Measurements from ENCODE around the gene MTHFD2L. TPM values are rescaled to one million over a fixed set of nuclear protein-coding genes. Genes with fewer than 3 reads are reported as not detected.
"Not testable (repeated sequence)": the region's sequence is repeated elsewhere in the genome, so short reads cannot be mapped to it uniquely, and the experiment has no call there.

Gene MTHFD2L
- total RNA-seq, 1 donor from 2014 or later = 13.8 TPM

DNA sequence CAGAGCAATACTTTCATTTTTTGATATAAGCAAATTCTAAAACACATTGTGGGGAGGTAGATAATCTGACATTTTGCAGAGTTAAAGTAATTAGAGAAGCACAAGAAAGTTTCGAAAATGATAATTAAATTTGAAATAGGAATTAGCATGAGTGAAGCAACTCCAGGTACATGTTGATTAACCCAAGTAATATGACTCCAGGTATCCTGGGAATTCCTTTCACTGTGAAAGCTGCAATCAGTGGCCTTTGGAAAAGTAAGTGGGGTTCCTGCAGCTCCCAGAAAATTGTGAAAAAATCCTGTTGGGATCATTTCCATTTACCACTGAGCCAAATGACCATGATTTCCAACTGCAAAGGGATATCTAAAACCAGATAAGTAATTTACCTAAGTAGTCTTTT, 32.9 kb upstream of the MTHFD2L start:
- Histone ChIP-seq H3K9me3 (replicated peaks) (no peaks in the 10 kb centered on the region), H3K36me3 (no peaks in the 10 kb centered on the region), H3K4me1 (peaks cover 16% of the 10 kb centered on the region), H3K4me3 (no peak overlapping the region), H3K27me3 (ENCODE audit: low read depth) (no peaks in the 10 kb centered on the region), H3K27ac (replicated peaks) (no peak overlapping the region)
- intact Hi-C loops (cut with micrococcal nuclease) = no loop called here
- no peak for DNase-seq
- TF ChIP-seq, protein P1, sequence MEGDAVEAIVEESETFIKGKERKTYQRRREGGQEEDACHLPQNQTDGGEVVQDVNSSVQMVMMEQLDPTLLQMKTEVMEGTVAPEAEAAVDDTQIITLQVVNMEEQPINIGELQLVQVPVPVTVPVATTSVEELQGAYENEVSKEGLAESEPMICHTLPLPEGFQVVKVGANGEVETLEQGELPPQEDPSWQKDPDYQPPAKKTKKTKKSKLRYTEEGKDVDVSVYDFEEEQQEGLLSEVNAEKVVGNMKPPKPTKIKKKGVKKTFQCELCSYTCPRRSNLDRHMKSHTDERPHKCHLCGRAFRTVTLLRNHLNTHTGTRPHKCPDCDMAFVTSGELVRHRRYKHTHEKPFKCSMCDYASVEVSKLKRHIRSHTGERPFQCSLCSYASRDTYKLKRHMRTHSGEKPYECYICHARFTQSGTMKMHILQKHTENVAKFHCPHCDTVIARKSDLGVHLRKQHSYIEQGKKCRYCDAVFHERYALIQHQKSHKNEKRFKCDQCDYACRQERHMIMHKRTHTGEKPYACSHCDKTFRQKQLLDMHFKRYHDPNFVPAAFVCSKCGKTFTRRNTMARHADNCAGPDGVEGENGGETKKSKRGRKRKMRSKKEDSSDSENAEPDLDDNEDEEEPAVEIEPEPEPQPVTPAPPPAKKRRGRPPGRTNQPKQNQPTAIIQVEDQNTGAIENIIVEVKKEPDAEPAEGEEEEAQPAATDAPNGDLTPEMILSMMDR (IDR thresholded peaks at IDR 0.05; ENCODE audit: borderline replicate concordance) = no peak

DNA sequence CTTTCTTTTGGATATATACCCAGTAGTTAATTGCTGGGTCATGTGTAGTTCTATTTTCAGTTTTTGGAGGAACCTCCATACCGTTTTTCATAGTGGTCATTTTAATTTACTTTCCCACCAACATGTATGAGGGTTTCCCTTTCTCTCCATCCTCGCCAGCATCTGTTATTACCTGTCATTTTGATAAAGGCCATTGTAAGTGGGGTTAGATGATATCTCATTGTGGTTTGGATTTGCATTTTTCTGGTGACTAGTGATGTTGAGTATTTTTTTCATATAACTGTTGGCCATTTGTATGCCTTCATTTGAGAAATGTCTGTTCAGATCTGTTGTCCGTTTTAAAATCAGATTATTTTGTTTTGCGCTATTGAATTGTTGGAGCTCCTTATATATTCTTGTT, 30.2 kb upstream of the MTHFD2L start:
- H3K4me3 ChIP-seq = no peak overlapping the region
- peaks cover 11% of the 10 kb centered on the region for H3K4me1 ChIP-seq
- H3K27ac ChIP-seq (replicated peaks) = no peak overlapping the region
- no peaks in the 10 kb centered on the region for H3K36me3 ChIP-seq
- no peaks in the 10 kb centered on the region for H3K27me3 ChIP-seq (ENCODE audit: low read depth)
- peaks cover 5% of the 10 kb centered on the region for H3K9me3 ChIP-seq (replicated peaks)
- TF ChIP-seq, protein P1 (IDR thresholded peaks at IDR 0.05; ENCODE audit: borderline replicate concordance) = no peak
- no peak for DNase-seq
- intact Hi-C loops (cut with micrococcal nuclease) = no loop called here

DNA sequence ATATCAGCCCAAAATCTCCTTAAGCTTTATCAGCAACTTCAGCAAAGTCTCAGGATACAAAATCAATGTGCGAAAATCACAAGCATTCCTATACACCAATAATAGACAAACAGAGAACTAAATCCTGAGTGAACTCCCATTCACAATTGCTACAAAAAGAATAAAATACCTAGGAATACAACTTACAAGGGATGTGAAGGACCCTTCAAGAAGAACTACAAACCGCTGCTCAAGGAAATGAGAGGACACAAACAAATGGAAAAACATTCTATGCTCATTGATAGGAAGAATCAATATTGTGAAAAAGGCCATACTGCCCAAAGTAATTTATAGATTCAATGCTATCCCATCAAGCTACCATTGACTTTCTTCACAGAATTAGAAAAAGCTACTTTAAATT, 27.1 kb upstream of the MTHFD2L start:
- intact Hi-C loops (cut with micrococcal nuclease) = loop anchor here (5.0 kb wide), 1 partner anchor 404 kb away; no protein-coding TSS in a partner anchor
- not testable (repeated sequence) for H3K27ac ChIP-seq (replicated peaks); H3K36me3 ChIP-seq; H3K9me3 ChIP-seq (replicated peaks); DNase-seq; H3K4me1 ChIP-seq; H3K27me3 ChIP-seq (ENCODE audit: low read depth); H3K4me3 ChIP-seq

DNA sequence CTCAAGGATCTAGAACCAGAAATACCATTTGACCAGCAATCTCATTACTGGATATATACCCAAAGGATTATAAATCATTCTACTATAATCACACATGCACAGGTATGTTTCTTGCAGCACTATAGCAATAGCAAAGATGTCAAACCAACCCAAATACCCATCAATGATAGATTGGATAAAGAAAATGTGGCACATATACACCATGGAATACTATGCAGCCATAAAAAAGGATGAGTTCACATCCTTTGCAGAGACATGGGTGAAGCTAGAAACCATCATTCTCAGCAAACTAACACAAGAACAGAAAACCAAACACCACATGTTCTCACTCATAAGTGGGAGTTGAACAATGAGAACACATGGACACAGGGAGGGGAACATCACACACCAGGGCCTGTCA, 25.7 kb upstream of the MTHFD2L start:
- not testable (repeated sequence) for DNase-seq; H3K27ac ChIP-seq (replicated peaks); H3K36me3 ChIP-seq; H3K4me1 ChIP-seq; H3K4me3 ChIP-seq; H3K27me3 ChIP-seq (ENCODE audit: low read depth)
- intact Hi-C loops (cut with micrococcal nuclease) = loop anchor here (5.0 kb wide), 1 partner anchor 405 kb away; no protein-coding TSS in a partner anchor
- peaks cover 15% of the 10 kb centered on the region for H3K9me3 ChIP-seq (replicated peaks)

DNA sequence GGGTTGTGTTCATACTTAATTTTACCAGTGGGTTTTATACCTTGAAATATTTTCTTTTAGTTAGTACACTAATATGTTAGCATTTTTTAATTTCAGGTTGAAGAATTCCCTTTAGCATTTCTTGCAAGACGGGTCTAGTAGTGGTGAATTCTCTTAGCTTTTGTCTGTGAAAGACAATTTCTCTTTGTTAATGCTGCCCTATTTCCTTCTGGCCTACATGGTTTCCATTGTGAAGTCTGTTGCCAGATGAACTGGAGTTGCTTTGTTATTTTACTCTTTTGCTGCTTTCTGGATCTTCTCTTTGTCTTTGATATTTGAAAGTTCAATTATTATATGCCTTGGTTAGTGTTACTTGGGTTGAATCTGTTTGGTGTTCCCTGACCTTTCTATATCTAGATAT, 25.0 kb upstream of the MTHFD2L start:
- DNase-seq = no peak
- no peaks in the 10 kb centered on the region for H3K27me3 ChIP-seq (ENCODE audit: low read depth)
- no peak overlapping the region for H3K4me3 ChIP-seq
- TF ChIP-seq, protein P1 (IDR thresholded peaks at IDR 0.05; ENCODE audit: borderline replicate concordance) = no peak
- H3K4me1 ChIP-seq = peaks cover 5% of the 10 kb centered on the region
- no peak overlapping the region for H3K27ac ChIP-seq (replicated peaks)
- peaks cover 15% of the 10 kb centered on the region for H3K9me3 ChIP-seq (replicated peaks)
- no peaks in the 10 kb centered on the region for H3K36me3 ChIP-seq
- intact Hi-C loops (cut with micrococcal nuclease) = loop anchor here (5.0 kb wide), 1 partner anchor 406 kb away; no protein-coding TSS in a partner anchor

DNA sequence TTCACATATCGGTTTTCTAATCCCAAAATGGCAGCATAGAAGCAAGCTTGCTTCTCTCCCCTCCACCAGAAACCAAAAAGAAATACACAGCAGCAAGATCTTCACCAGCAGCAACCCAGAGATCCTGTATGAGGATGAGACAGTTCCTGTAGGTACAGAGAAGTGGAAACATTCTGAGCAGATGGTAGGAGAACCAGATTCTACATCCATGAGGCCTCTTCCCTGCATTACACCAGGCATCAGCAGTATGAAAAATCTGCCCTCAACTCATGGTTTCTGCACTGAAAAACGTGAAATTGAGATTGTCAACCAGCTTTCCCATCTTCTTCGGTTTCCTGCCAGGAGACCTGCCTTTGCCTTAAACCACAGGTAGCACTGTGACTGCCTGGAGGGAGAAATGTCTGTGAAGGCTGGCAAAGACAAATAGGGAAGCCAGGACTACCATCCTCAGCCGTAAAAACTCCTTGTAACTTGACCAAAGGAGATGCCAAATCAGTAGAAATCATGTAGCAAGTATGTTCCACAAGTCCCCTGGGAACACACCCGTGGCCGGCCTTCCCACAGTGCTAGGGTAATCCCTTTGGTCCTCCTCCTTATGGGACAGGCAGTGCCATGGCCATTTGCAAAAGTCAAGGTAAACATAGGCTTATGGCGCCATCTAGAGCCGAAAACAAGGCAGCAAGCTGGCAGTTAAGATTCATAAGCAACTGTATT, 24.0 kb upstream of the MTHFD2L start:
- Histone ChIP-seq H3K36me3 (no peaks in the 10 kb centered on the region), H3K27me3 (ENCODE audit: low read depth) (no peaks in the 10 kb centered on the region), H3K9me3 (replicated peaks) (peaks cover 15% of the 10 kb centered on the region), H3K27ac (replicated peaks) (peak overlapping the region; percentile 1), H3K4me1 (peaks cover 5% of the 10 kb centered on the region), H3K4me3 (no peak overlapping the region)
- TF ChIP-seq, protein P1 (IDR thresholded peaks at IDR 0.05; ENCODE audit: borderline replicate concordance) = peak; percentile 87
- peak; percentile 48 for DNase-seq
- intact Hi-C loops (cut with micrococcal nuclease) = loop anchor here (5.0 kb wide), 1 partner anchor 407 kb away; no protein-coding TSS in a partner anchor

Measured in left ventricle myocardium inferior (tissue), 1 donor.